CD4-positive, alpha-beta T cell treated with Interleukin-4 for 1 hour (primary cell): ENCODE data around the gene GOLGA6D.
A peak's percentile ranks its signal among the peaks of the same experiment; 100 is the strongest.
"Not testable (repeated sequence)": the region's sequence is repeated elsewhere in the genome, so short reads cannot be mapped to it uniquely, and the experiment has no call there.

Source experiments
- DNase-seq, 2 donors: peaks; one replicate each; pipeline ENCODE4 v3.0.0-alpha.2; 2020 to 2022

The GOLGA6D gene

DNA sequence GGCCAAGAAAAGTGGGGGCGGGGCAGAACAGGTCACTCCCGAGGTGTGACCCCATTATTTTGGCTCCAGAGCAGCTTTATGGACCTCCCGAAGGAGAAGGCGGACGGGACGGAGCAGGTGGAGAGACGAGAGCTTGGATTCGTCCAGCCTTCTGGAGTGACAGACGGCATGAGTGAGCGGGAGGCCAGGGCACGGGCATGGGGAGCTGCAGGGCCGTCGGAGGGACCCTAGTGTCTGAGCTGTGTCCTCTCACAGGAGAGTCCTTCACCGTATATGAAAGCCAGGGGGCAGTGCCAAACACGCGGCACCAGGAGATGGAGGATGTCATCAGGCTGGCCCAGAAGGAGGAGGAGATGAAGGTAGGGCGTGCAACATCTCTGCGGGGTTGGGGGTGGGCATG is 11.0 kb downstream of the GOLGA6D start:
- not testable (repeated sequence) for DNase-seq

DNA sequence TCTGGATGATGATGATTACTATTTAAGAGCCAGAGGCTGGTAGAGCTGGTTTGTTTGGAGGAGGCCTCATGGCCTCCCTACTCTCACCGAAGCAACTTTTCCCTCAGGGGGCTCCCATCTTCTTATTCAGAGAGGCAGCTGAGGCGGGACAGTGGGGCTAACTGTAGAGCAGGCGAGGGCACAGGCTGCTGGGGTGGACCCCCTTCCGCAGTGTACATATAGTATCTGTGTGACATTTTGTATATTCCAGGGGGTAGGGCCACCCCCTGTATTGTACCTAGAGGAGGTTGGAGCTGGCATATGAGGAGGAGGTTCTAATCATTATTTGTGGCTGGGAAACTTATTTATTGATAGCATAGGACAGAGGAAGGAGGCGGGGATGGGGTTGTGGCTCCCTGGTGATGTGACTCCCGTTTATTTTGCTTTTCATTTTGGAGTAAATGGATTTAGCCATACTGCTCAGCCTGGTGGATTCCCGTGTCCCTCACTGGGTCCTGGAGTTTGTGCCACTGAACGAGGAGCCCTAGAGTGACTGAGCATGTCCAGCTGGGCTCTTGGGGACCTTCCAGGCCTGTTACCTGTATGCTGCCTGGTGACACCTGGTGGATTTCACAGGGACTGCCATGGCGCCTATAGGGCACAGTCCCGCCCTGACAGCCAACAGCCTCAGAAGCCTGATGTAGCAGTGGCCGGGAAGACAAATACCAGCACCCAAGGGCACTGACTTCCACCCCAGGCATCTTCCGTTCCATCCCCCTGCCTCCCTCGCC is 16.1 kb downstream of the GOLGA6D start:
- DNase-seq = not testable (repeated sequence)

DNA sequence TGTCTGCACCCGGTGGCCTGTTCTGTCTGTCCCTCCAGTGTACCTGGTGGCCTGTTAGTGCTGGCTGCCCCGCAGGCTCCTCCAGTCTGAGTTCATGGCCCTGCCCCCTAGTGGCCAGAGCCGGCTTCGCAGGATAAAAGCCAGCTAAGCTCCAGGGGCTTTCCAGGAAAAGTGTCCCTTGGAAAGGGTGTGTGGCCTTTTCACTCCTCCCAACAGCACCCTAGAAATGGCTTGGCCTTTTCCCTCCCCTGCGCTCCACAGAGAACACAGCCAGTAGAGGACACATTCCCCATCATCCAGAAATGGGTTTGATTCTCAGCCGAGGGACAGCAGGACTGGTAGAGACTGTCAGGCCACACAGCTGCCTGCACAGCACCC is 16.7 kb downstream of the GOLGA6D start:
- peak; percentile 61 to 67 for DNase-seq

DNA sequence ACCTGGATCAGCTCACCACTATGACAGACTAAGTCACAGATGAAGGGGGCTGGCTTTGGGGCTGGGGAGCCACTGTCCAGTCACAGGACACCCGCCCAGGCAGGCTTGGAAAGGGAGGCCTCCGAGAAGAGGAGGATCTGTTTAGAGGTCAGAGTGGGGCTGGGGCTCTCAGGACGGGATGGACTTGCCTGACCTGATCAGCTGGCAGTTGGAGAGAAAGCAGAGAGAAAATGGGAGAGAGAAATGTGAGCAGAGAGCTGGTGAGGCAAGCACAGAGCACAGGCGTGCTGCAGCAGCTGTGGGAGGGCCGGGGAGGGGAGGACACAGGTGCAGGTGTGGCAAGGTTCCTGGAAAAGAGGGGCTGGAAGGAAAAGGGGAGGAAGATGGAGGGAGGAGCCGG is 17.4 kb downstream of the GOLGA6D start:
- not testable (repeated sequence) for DNase-seq

DNA sequence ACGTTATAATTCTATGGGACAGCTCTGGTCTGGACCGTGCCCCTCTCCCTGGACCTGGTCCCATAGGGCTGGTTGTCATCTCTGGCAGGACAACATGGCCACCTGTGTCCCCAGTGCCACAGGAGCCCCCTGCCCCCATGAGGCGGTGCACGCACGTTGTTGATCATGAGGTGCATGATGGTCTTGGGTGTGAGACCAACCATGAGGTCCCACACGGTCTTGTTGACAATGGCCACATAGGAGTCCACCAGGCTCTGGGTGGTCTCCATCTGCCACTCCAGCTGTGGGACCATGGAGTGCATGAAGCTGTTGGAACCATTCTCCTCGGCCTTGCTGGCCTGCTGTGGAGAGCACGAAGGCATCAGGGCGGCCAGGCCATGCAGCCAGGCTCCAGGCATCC is 19.7 kb downstream of the GOLGA6D start:
- DNase-seq = no peak

DNA sequence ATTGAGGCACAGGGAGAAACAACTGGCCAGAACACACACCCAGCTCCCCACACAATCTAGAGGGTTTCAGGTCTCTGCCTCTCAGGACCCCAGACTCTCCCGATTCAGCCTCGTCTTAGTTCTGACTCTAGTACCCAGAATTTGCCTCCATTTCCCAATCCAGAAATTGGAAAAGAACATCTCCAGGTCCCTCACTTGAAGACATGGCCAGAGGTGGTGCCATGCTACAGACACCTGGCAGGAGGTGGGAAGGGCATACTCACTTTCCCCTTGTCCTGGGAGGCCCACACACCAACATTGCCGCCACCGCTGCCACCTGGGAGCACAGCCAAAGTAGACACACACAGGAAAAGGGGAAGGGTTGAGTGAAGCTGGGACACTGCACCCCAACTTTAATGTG is 20.1 kb downstream of the GOLGA6D start:
- not testable (repeated sequence) for DNase-seq

DNA sequence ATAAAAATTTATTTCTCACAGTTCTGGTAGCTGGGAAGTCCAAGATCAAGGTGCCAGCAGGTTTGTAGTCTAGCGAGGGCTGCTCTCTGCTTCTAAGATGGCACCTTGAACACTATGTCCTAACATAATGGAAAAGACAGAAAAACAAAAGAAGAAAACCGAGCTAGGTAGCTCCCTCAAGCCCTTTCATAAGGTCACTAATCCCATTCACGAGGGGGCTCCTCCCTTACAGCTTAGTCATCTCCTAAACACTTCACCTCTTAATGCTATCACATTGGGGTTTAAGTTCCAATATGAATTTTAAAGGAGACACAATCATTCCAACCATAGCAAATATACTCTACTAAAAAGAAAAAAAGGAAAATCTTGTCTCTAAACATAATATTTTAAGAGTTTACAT is 23.6 kb downstream of the GOLGA6D start:
- DNase-seq = no peak

DNA sequence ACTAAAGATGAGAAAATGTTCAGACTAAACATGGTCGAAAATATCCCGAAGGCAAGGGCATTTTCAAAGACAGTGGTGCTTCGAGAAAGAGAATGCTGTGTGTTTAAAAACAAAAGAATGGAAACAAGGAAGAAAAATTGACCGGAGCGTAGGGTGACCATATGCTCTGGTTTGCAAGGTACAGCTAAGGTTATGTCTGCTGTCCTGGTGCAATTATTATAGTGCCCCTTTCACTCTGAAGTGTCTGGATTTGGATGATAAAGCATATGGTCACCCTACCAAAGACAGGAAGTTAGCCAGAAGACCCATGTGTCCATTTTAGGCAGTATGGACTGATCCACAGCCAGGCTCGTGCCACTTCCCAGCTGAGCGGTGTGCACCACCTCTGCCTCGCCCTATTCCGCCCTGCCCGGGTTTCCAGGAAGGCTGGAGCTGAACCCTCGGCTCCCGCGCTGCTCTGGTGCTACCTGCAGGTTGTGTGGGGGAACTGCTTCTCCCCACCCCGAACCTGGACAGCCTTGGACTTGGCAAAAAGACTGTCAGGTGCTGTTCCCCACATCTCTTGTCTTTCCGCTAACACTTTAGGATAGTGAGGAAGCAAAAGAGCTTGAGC is 25.2 kb downstream of the GOLGA6D start:
- no peak for DNase-seq

DNA sequence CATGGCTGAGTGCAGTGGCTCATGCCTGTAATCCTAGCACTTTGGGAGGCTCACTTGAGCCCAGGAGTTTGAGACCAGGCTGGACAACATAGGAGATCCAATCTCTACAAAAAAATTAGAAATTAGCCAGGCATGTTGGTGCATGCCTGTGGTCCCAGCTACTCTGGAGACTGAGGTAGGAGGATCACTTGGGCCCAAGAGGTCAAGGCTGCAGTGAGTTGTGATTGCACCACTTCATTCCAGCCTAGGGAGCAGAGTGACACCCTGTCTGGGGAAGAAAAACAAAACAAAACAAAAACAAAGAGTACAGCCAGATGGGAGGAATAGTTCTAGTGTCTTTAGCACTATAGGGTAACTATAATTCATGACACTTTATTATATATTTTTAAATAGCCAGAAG is 27.1 kb downstream of the GOLGA6D start:
- no peak for DNase-seq

DNA sequence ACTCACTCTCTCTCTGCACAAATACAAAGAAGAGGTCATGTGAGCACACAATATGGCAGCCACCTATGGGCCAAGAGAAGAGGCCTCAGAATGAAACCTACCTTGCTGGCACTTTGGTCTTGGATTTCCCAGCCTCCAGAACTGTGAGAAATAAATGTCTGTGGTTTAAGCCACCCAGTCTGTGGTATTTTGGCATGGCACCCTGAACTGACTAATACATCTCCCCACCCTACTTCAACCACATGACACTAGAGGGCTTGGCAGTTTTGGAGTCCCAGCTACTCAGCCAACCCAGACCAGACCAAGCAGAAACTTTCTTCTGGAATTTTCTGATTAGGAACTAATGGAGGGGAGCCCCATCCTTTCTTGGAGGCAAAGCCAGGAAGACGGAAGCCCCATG is 29.9 kb downstream of the GOLGA6D start:
- DNase-seq = not testable (repeated sequence)

DNA sequence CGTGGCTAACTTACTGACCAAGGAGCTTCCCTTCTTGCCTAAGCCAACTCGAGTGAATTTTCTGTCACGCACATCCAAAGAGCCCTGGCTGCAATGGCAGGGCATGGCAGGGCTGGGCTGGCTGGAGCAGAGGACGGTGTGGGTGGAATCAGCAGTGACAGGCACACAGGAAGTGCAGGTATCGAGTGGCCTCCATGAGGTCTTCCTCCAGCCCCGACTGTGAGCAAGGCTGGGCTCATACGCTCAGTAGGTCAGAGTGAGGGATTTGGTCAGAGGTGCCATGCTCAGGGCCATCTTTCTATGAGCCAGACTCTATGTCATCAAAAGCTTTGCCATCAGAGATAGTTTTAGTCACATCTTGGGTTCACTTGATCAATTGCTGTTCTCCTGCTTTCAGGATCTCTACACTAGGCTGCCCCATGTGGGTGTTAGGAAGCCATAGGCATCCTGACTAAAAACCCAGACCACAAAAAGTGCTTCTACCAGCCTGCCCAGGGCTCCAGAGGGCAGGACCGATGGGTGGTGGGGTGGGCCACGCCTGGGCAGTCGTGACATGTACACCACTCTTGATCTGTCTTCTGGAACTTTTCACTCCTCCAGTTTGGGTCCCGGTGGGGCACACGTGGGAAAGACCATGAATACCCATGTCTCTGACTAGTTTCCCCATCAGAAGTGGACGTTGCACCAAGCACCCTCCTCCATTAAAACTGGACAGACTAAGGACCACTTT is 30.6 kb downstream of the GOLGA6D start:
- DNase-seq = no peak

DNA sequence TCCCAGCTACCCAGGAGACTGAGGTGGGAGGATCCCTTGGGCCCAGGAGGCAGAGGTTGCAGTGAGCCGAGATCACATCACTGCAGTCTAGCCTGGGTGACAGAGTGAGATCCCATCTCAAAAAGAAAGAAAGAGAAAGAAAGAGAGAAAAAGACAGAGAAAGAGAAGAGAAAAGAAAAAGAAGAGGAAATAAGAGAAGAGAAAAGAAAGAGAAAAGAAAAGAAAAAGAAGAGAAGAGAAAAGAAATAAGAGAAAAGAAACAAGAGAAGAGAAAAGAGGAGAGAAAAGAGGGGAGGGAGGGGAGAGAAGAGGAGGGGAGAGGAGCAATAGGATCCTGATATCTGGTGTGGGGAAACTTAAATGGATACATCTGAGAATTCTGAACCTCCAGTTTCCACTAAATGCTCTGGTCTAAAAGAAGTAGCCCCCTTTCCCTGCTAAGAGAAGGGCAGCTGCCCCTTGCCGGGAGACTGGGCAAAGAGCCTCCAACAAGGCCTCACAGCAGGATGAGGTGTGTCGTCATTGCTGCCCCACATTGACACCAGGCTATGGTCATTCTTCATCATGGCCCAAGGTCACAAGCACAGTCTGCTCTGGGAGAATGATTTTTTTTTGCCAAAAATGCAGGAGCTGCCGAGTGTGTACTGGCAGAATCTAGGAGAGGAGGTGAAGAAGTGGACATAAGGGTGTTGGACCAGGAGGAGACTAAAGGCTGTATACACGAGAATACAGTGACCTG is 32.1 kb downstream of the GOLGA6D start:
- no peak for DNase-seq

DNA sequence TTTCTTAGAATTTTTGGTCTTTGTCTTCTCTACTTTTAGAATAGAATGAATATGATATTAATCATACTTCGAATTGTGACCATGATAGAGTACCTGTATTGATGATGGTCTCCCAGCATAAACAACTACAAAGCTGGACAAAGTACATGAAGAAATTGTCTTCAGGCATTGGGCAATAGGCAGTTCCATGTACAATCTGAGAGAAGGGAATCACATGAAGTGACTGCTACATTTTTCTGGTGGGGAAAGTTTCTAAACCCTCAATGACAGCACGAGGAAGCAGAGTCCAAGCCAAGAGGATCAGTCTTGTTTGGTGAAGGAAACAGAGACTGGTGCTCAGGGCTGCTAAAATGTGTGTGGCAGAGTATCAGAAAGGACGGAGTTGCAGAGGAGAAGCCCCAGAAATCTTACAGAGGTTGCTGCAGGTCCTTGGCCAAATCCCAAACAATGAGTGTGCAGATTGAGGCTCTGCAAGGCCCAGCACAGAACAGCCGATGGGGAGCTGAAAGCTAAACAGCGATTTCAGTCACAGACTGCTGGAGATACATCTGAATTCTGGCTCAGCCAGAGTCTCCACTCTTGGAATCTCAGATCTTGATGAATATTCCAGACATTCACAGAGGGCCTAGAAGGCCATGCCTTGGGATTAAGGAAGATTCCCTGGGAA is 36.7 kb downstream of the GOLGA6D start:
- not testable (repeated sequence) for DNase-seq

DNA sequence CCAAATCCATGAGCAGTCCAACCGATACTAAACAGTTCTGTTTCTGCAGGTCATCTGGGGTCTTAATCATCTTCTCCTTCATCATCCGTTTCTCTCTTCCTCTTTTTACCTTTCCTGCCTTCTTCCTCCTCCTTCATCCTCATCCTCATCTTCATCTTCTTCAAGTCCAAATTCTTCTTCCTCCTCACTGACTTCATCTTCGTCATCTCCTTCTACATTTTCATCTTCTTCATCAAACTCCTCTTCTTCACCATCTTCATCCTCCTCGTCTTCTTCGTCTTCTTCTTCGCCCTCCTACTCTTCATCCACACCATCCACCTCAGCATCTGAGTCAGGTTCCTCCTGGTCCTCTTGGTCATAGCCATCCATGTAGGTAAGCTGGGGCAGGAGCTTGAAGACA is 39.1 kb downstream of the GOLGA6D start:
- DNase-seq = no peak

DNA sequence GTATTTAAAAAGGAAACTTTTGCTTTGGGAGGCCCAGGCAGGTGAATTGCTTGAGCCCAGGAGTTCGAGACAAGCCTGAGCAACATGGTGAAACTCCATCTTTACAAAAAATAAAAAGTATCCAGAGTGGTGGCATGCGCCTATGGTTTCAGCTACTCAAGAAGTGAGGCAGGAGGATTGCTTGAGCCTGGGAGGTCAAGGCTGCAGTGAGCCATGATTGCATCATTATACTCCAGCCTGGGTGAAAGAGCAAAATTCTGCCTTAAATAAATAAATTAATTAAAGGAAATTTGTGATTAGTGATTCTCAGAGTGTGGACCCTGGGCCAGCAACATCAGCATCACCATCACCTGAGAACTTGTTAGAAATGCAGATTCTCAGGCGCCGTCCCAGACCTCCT is 43.3 kb downstream of the GOLGA6D start:
- no peak for DNase-seq

DNA sequence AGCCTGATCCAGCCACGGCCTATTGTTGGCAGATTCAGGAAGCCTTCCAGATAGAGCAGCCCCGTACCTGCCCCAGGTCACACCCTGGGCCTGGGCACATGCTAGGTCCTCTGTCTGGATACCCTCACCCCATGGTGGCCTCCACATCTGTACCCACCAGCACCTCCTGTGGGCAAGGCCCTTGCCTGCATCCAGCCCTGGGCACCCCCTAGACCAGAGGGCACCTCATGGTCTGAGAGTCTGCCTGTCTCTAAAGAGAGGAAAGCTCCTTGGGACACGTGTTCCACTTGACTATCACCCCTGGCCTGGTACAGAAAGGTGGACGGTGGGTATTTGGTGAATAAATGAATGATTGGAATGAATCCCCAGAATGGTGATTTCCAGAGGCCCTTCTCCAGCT is 44.4 kb downstream of the GOLGA6D start:
- no peak for DNase-seq

DNA sequence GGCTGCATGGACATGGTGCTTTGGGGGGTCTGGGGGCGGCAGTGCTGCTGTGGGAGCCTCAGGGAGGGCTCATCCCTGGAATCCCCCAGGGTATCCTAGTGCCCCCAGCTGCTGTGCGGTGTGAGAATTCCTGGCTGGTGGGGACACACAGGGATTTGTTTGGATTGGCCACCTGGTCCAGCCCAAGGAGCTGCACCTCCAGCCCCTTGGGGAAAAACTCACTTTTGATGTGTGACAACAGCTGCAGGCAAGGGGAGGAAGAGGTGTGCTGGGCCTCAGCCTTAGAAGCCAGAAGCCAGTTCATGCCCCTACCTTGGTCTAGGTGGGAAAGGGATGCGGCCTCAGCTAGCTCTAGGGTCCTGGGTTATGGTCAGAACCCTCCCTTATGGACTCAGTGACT is 44.9 kb downstream of the GOLGA6D start:
- no peak for DNase-seq

DNA sequence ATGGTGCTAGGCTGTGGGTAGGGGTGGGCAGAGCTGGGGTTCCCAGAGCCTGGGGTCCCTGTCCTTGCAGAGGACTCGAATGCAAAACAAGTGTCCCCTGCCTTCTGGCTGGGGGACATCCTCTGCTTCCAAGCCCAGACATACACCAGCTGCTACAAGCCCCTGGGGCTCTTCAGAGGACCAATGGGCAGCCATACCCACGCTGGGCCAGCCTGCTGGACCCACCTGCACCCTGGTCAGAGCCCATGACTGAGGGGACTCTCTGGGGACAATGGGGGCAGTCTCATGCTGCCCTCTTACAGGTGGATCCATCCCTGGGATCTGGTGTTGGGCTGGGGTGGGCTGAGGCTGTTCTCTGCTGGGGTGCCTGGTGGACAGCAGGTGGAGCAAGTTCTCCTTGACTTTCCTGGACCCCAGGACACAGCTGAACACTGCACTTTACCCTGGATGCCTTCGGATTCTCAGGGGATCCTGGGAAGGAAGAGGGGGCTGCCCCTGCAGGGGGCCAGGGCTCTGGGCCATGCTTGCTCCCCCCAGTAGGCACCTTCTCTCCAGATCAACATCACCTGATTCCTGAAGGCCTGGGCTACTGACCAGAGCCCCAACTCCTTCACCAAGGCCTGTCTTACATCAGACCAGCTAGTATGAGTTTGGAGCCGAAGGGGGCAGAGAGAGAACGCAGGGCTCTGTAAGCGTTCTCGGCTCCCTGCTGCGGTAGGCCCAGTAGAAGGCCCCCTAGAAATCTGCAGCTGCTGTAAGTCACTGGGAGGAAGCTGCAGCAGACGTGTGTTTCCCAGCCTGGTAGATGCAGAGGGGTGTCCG is 46.1 kb downstream of the GOLGA6D start:
- no peak for DNase-seq

DNA sequence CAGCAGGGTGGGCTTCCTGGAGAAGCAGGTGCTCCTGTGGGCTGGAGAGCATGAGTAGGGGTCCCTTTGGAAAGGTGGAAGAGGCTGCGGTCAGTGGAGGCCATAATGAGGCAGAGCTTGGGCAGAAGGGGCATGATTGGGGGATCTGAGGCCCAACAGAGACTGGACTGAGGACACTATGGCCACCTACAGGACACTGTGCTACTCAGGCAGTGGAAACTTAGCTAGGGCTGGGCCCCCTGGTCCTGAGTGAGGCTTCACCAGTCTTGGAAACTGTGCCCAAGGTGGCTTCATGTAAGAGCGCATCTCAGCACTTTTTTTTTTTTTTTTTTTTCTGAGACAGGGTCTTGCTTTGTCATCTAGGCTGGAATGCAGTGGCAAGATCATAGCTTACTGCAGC is 46.9 kb downstream of the GOLGA6D start:
- no peak for DNase-seq

DNA sequence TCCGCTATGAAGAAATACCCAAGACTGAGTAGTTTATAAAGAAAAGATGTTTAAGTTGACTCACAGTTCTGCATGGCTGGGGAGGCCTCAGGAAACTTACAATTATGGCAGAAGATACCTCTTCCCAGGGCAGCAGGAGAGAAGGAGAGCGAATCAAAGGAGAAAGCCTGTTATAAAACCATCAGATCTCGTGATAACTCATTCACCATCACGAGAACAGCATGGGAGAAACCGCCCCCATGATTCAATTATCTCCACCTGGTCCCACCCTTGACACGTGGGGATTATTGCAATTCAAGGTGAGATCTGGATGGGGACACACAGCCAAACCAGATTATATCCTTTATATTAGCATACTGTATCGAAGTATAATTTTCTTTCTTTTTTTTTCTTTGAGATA is 49.5 kb downstream of the GOLGA6D start:
- not testable (repeated sequence) for DNase-seq

DNA sequence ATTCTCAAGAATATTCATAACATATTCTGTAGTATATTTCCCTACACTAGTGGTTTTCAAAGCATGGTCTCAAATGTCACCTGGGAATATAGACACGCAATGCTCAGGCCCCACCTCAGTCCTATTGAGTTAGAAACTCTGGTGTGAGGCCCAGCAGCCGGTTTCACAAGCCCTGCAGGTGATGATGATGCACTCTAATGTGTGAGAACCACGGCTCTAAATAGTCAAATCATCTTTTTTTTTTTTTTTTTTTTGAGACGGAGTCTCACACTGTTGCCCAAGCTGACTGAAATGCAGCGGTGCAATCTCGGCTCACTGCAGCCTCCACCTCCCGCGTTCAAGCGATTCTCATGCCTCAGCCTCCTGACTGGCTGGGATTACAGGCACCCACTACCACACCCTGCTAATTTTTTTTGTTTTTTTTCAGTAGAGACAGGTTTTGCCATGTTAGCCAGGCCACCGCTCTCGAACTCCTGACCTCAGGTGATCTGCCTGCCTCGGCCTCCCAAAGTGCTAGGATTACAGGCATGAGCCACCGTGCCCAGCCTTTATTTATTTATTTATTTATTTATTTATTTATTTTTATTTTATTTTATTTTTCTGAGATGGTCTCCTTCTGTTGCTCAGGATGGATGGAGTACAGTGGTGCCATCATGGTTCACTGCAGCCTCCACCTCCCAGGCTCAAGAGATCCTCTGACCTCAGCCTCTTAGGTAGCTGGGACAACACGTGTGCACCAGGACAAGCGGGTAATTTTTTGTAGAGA is 51.2 kb downstream of the GOLGA6D start:
- not testable (repeated sequence) for DNase-seq
